NCI-H2227 (cell line): ENCODE measurements around the gene FBXO4.
A peak's percentile ranks its signal among the peaks of the same experiment; 100 is the strongest.
"Not testable (repeated sequence)": the region's sequence is repeated elsewhere in the genome, so short reads cannot be mapped to it uniquely, and the experiment has no call there.

ENCODE experiments used
- DNase-seq: peaks from one replicate; lab custom pipeline; 2025; ENCODE audit not compliant: unreplicated experiment; lab: John Stamatoyannopoulos, UW

The FBXO4 gene

DNA sequence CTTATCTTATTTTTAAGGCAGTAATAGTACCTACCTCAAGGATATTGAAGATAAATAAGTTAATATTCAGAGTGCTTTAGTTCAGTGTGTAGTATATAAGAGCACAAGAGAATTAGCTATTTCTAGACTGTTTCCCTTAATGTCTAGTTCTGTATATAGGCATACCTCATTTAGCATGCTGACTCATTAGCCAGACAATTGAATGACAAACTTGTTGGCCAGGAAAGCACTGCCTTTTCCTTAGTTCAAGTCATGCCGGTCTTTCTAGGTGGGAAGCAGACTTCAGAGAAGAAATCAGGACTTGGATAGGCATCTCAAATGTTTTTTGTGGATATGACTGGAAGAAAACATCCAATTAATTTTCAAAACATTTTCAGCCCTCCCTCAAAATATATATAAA lies 3.2 kb upstream of the FBXO4 start:
- no peak for DNase-seq

DNA sequence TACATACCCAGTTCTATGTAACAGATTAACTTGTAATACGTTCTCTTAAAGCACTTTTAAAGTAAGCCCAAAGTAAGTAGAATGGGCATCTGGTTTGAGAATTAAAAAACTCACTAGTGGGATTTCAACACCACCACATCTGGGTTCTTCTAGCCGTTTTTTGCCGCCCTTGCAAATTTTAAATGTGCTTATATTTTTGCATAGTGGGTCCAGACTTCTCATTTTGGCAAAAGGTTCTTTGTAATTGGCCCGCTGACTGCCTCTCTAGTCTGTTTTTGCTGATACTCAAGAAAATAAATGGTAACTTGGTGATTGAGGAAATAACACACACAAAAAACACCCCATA lies 582 bp upstream of the FBXO4 start:
- DNase-seq: no peak

- peak; percentile 73 for DNase-seq
These were observed 472 bp downstream of the FBXO4 start for GRCh38 chr5:41925555-41925951.

DNA sequence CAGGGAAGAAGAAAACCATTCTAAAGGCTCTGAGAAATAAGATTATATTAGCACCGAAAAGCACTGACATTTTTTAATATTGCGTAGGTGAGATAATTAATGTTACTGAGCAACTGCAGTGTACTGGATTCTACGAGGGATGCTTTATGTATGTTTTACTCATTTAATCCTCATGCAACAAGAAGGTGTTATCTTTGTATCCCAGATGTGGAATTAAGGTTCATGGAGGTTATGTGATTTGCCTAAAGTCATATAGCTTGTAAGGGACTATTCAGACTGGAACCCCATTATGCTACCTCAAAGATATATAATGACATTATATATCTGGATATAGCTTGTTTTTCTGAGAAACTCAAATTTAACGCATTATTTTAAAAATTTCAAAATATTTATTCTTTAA lies 2.5 kb downstream of the FBXO4 start:
- no peak for DNase-seq

DNA sequence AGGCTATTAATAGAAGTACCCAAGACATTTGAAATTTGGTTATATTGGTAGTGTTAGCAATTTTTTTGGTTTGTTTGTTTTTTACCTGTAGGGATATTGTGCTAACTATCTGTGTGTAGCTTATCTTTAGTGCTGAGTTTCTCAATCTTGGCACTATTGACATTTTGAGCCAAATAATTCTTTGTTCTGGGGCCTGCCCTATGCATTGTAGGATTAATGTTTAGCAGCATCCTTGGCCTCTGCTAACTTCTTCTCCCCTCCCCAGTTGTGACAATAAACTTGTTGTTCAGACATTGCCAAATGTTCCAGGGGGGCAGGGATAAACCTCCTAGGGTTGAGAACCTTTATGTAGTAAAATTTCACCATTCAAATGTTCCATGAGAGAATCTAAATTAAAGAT lies 4.0 kb downstream of the FBXO4 start:
- no peak for DNase-seq

- DNase-seq: no peak
These were observed 7.7 kb downstream of the FBXO4 start for GRCh38 chr5:41932770-41933169.

DNA sequence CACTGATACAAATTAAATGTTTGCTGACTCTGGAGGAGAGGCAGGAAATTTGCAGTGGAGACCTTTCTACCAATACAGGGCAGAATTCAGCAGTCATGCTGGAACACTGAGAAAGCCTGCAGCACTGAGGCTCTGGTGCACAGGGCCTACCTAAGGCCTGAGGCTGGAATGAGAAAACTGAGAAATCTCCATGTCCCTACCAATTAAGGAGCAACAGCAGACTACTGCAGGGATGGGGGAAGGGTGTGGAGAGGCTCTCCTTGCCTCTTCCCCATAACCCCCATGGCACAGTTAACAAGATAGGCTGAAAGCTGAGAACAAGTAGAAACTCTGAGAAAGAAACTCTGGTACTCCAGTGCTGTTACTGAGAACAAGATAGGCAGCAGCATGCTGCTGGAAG lies 10.5 kb downstream of the FBXO4 start:
- no peak for DNase-seq

GRCh38 chr5:41940641-41941040 lies 15.6 kb downstream of the FBXO4 start:
- DNase-seq: no peak

GRCh38 chr5:41945332-41945955 lies 20.4 kb downstream of the FBXO4 start:
- DNase-seq: not testable (repeated sequence)

GRCh38 chr5:41951224-41951623 lies 26.1 kb downstream of the FBXO4 start:
- no peak for DNase-seq

GRCh38 chr5:41954286-41954685 lies 29.2 kb downstream of the FBXO4 start:
- no peak for DNase-seq

DNA sequence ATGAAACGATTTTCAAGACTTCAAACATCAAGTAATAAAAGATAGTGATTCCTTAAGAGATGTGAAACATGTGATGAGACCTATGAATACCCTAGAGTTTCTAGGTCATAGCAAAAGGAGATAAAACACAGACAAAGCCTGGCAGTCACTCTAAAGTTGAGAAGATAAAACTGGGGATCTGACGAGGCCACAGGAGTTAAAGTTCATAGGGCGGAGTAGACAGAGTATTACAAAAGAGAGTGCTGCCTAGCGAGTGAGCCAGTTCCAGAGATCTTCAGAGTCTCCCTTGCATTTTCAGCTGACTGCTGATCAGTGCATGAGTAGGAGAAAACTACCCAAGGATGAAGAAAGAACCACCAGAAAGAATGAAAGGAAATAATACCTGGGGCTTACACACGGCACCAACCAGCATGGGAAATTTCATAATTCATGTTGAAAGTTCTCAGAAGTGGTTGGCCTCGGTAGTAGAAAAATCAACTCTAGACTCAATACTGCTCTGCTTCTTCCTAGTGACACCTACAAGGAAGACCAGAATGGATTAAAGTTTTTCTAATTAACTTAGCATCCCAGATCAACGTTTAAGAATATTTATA lies 30.4 kb downstream of the FBXO4 start:
- no peak for DNase-seq

DNA sequence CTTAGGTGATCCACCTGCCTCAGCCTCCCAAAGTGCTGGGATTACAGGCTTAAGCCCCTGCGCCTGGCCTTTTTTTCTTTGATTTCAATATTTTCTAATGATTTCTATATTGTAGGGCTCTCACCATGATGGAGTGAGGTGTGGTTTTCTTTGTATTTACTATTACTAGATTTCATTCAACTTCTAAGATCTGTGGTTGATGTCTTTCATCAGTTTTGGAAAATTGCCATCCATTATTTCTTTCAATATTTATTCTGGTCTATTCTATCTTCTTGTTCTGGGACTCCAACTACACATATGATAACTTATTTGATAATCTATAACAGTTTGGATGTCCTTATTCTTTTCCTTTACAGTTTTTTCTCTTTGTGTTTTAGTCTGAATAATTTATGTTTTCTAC lies 31.9 kb downstream of the FBXO4 start:
- DNase-seq: no peak

DNA sequence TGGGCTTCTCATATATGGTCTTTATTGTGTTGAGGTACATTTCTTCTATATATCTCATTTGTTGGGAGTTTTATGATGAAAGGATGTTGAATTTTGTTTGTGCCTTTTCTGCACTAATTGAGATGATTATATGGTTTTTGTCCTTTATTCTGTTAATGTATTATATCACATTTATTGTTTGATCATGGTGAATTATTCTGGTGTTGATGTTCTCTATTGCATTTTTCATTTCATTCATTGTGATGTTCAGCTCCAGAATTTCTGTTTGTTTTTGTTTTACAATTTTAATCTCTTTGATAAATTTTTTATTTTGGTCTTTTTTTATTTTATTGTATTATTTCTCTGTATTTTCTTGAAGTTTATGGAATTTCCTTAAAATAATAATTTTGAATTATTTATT lies 35.4 kb downstream of the FBXO4 start:
- no peak for DNase-seq

DNA sequence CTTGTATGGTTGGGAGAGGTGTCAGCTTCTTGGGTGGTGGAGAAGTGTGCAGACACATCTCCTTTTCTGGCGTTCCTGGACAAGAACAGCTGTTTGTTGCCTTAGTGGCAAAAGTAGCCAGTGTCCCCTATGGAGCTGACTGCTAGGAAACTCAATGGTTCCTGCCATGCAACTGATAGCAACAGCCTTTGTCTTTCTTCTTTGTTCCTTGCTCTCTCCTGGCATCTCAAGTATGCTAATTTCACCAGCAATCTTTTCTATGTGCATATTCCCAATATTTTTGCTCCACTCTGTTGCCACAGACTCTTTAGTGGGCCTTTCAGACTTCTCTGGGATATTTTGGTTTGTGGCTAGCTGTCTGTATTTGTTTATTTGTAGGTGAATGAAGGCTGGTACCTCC lies 36.7 kb downstream of the FBXO4 start:
- DNase-seq: no peak

DNA sequence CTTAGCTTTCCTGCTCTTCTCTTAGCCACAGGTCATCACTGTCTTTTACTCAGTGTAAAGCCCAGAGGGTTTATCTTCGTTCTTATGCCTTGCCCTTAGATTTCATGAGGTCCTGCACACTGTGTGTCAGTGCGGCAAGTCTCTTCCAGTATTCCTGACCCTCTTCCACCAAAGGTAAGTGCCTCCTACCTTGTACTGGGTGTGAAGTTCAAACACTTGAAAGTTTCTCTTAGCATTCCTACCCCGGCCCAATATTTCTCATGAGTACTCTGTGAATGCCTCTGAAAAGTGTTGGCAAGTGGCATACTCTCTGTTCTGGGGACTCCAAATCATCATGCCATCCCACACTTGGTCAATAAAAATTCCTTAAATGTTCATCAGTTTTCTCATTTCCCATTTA lies 37.4 kb downstream of the FBXO4 start:
- DNase-seq: no peak

DNA sequence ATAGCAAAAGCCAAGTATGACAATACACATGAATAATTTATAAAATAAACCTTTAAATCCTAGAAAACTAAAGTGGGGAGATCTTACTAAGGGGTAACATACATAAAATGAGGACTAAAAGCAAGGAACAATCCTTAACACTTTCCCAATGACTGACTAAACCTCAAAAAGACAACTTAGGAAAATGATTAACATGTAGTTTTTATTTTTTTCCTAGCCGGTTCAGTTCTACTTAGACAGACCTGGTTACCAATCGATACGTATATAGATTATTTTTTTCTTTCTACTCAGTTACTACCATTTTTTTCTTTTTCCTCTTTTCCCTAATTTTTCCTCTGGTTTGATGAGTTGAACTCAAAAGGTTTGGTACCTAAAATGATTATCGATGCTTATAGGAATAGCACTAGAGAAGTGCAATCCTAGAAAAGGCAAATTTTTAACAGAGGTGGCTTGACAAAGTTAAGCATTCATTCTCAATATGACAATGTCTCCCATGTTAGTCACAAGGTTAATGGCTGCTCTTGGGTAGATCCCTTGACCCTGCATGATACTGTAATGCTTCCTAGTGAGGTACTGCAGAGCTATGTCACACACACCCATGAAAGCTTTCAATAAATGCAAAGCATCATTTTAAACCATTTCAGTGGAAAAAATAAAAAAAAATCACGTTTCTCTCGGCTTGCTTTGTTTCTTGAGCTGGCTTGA lies 41.5 kb downstream of the FBXO4 start:
- DNase-seq: no peak

DNA sequence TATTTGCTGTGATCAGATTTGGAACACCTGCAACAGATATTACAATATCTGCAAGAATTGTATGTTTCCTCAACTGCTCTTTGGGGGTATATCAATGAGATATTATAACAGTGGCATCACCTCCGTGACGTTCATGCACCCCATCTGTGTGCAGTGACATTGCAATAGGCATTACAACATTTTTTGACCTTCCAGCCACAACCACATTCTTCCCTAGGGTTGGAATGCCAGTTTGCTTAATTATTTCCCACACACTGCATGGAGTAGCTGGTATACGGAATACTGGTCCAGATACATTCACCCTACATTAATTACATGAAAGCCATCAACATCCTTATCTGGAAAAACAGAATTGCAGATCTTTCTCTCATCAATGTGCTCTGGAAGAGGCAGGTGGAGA lies 42.3 kb downstream of the FBXO4 start:
- no peak for DNase-seq

- no peak for DNase-seq
These were observed 43.2 kb downstream of the FBXO4 start for GRCh38 chr5:41968153-41968723.

- DNase-seq: no peak
These were observed 48.0 kb downstream of the FBXO4 start for GRCh38 chr5:41973087-41973486.

GRCh38 chr5:41973887-41974286 lies 48.8 kb downstream of the FBXO4 start:
- DNase-seq: no peak

DNA sequence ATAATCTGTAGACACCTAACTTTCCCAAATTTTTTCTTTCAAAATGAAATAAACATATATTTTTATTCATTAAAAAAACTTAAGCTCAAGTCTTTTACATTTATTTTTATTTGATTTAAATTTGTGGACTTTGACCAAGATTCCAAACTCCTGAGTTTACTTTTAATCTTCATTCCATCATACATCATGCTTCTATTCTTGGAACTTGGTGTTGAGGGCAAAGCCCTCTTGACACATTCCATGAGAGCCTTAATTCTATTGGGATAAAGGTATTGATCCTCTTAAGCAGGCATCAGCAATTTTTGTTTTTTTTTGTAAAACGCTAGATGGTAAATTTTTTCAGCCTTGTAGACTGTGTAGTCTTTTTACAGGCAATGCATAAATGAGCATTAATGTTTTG lies 53.6 kb downstream of the FBXO4 start:
- DNase-seq: no peak
